ENCODE measurements around the gene GALNT9.

GALNT9 gene

DNA sequence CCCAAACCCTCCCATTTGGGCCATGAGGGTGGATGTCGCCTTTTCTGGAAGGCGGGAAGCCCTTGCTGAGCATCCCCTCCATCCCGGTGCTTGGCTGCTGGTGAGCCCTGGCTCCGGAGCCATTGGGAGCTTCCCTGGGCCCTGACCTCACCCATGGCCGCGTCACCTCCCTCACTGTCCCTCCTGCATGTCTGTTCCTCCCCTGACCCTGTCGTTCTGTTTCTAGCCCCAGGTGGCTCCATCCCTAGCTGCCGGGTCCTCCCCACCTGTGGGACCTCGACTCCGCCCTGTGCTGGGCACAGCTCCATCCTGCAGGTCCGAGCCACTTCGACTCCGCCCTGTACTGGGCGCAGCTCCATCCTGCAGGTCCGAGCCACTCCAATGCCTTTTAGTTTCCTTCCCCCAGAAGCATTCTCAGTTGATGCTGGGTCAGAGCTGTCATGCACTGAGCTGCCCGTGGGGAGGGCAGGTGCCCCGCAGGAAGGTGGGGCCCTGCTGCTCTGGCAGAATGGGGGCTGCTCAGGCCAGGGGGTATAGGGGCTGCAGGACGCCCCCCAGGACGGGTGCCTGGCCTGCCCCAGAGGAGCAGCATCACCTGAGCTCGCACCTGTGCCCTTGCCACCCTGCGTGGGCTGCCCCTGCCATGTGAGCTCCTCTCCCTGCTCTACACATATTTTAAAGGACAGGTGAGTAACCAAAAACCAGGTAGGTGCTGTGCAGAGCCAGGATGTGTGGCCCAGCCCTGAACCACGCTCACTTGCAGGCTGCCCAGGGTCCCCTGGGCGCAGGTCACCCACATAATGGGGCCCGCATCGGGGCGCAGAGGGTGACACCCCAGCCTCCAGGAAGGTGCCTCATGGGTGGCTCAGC lies 166.1 kb downstream of the GALNT9 start:
- no peak for DNase-seq (ENCODE audit: low read depth in 2 of 2)
- TF ChIP-seq, protein P1, sequence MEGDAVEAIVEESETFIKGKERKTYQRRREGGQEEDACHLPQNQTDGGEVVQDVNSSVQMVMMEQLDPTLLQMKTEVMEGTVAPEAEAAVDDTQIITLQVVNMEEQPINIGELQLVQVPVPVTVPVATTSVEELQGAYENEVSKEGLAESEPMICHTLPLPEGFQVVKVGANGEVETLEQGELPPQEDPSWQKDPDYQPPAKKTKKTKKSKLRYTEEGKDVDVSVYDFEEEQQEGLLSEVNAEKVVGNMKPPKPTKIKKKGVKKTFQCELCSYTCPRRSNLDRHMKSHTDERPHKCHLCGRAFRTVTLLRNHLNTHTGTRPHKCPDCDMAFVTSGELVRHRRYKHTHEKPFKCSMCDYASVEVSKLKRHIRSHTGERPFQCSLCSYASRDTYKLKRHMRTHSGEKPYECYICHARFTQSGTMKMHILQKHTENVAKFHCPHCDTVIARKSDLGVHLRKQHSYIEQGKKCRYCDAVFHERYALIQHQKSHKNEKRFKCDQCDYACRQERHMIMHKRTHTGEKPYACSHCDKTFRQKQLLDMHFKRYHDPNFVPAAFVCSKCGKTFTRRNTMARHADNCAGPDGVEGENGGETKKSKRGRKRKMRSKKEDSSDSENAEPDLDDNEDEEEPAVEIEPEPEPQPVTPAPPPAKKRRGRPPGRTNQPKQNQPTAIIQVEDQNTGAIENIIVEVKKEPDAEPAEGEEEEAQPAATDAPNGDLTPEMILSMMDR (IDR thresholded peaks at IDR 0.05; ENCODE audit: low read depth, low read length): no peak
- peak overlapping the region in 1 of 2 donors; percentile 30 for H3K4me3 ChIP-seq (replicated peaks in 1 of 2; ENCODE audit: low read depth in 2 of 2, low read length in 2 of 2)

DNA sequence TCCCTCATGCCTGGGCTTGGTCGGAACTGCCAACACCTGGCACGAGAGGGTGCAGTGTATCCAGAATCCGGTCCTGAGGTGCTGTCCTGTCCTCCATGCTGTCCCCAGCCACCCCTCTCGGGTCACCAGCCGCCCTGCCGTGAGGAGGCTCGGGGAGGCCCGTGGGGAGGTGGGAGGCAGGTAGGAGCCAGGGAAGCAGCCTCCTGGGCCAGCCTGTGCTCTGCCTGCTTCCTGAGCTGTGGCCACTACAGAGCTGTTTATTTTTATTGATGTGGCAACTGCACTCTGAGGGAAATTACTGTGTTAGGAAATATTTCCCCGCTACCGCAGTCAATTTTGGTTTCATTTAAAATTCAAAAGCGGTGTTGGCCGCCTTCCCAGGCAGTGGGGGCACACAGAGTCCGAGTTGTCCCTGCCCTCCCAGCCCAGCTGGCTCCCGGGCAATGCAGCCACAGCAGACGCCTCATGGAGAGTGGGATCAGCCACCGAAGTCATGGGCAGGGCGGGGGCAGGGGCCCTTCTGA lies 166.8 kb downstream of the GALNT9 start:
- peak; percentile 72 to 84 for DNase-seq (ENCODE audit: low read depth in 2 of 2)
- TF ChIP-seq, protein P1 (IDR thresholded peaks at IDR 0.05; ENCODE audit: low read depth, low read length): no peak
- H3K4me3 ChIP-seq (replicated peaks in 1 of 2; ENCODE audit: low read depth in 2 of 2, low read length in 2 of 2): peak overlapping the region in 1 of 2 donors; percentile 30

DNA sequence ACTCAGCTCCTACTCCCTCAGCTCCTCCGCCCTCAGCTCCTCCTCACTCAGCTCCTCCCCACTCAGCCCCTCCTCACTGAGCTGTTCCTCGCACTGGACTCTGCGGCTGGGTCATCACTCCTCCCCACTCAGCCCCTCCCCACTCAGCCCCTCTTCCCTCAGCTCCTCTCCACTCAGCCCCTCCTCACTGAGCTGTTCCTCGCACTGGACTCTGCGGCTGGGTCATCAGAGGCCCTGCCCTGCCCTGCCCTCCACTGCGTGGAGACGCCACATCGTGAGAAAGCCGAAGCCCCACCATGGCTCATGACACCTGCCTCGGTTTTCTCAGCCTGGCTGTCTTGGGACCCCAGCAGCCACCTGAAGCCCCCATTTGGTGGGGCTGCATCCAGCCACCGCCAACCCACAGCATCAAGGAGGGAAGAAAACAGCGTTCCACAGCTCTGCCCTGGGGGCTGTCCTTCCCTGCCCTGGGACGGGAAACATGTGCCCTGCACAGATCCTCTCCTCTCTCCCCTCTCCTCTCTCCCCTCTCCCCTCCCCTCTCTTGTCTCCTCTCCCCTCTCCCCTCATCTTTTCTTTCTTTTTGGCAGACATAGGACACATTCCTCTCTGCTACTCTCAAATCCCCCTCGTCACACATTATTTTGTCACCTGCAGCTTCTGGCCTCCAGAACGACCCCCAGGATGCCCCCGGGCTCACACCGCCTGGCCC lies 167.4 kb downstream of the GALNT9 start:
- TF ChIP-seq, protein P1 (IDR thresholded peaks at IDR 0.05; ENCODE audit: low read depth, low read length): no peak
- DNase-seq (ENCODE audit: low read depth in 2 of 2): no peak
- no peak overlapping the region for H3K4me3 ChIP-seq (replicated peaks in 1 of 2; ENCODE audit: low read depth in 2 of 2, low read length in 2 of 2)

DNA sequence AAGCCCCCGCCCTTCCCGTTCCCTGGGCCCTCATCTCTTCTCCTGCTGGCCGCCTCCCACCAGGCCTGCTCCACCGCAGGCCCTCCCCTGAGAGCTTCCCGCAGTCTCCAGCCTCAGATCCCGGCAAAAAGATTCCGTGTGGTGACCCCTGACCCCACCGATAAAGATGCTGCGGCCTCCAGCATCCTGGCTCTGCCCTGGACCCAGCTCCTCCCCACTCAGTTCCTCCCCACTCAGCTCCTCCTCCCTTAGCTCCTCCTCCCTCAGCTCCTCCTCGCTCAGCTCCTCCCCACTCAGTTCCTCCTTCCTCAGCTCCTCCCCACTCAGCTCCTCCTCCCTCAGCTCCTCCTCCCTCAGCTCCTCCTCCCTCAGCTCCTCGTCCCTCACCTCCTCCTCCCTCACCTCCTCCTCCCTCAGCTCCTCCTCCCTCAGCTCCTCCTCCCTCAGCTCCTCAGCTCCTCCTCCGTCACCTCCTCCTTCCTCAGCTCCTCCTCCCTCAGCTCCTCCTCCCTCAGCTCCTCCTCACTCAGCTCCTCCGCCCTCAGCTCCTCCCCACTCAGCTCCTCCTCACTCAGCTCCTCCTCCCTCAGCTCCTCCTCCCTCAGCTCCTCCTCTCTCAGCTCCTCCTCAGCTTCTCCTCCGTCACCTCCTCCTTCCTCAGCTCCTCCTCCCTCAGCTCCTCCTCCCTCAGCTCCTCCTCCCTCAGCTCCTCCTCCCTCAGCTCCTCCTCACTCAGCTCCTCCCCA lies 168.2 kb downstream of the GALNT9 start:
- DNase-seq (ENCODE audit: low read depth in 2 of 2): peak; percentile 61 to 63
- TF ChIP-seq, protein P1 (IDR thresholded peaks at IDR 0.05; ENCODE audit: low read depth, low read length): no peak
- no peak overlapping the region for H3K4me3 ChIP-seq (replicated peaks in 1 of 2; ENCODE audit: low read depth in 2 of 2, low read length in 2 of 2)

DNA sequence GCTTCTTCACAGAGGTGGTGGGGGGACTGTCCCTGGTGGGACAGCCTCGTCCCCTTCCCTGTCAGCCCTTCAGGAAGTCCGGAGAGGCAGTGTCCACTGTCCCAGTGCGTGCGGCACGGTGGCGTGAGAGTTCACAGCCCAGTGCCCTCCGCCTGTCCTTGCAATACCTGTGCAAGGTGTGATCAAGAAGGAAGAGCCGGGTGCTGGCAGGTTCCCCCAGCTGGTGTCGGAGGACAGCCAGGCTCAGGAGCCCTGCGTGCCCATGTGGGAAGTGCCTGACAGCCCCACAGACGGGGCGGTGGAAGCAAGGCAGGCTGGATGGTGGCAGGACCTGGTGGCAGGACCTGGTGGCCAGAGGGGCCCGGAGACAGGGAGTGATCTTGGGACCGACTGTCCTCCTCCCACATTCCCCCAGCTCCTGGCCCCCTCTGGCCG lies 168.8 kb downstream of the GALNT9 start:
- no peak for DNase-seq (ENCODE audit: low read depth in 2 of 2)
- TF ChIP-seq, protein P1 (IDR thresholded peaks at IDR 0.05; ENCODE audit: low read depth, low read length): no peak
- H3K4me3 ChIP-seq (replicated peaks in 1 of 2; ENCODE audit: low read depth in 2 of 2, low read length in 2 of 2): no peak overlapping the region

DNA sequence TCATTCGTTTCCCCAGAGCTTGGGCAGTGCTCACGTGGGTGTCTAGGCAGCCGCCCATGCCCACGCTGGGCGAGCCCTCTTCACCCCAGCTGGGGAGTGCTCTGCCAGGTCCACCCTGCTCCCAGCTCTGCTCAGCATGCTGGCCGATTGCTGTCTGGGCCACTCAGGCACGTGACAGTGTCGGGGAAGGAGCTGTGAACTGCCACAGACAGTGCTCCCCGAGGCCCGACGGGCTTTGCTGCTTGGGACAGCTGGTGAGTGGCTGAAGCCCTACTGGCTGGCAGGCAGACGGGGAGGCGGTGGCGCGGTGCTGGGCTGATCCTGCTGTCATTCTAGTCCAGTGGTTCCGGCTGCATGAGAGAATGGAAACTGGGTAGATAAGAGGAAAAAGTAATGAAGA lies 169.4 kb downstream of the GALNT9 start:
- TF ChIP-seq, protein P1 (IDR thresholded peaks at IDR 0.05; ENCODE audit: low read depth, low read length): no peak
- no peak overlapping the region for H3K4me3 ChIP-seq (replicated peaks in 1 of 2; ENCODE audit: low read depth in 2 of 2, low read length in 2 of 2)
- no peak for DNase-seq (ENCODE audit: low read depth in 2 of 2)

Measured in cardiac fibroblast (primary cell).